ENCODE results near the gene ZDHHC14.
"Not testable (repeated sequence)": the region's sequence is repeated elsewhere in the genome, so short reads cannot be mapped to it uniquely, and the experiment has no call there.

Gene ZDHHC14

GRCh38 chr6:157370755-157371154, 10.2 kb upstream of the ZDHHC14 start:
- TF ChIP-seq ZNF274 (IDR thresholded peaks at IDR 0.05; ENCODE audit: low read depth, low read length): no peak
- H3K4me3 ChIP-seq (ENCODE audit: low read length): no peak overlapping the region

GRCh38 chr6:157372501-157373280, 8.3 kb upstream of the ZDHHC14 start:
- H3K4me3 ChIP-seq (ENCODE audit: low read length): no peak overlapping the region
- TF ChIP-seq ZNF274 (IDR thresholded peaks at IDR 0.05; ENCODE audit: low read depth, low read length): no peak

GRCh38 chr6:157374889-157375443, 6.0 kb upstream of the ZDHHC14 start:
- no peak for TF ChIP-seq ZNF274 (IDR thresholded peaks at IDR 0.05; ENCODE audit: low read depth, low read length)
- no peak overlapping the region for H3K4me3 ChIP-seq (ENCODE audit: low read length)

- H3K4me3 ChIP-seq (ENCODE audit: low read length): no peak overlapping the region
These were observed 4.7 kb upstream of the ZDHHC14 start for GRCh38 chr6:157376241-157376640.

DNA sequence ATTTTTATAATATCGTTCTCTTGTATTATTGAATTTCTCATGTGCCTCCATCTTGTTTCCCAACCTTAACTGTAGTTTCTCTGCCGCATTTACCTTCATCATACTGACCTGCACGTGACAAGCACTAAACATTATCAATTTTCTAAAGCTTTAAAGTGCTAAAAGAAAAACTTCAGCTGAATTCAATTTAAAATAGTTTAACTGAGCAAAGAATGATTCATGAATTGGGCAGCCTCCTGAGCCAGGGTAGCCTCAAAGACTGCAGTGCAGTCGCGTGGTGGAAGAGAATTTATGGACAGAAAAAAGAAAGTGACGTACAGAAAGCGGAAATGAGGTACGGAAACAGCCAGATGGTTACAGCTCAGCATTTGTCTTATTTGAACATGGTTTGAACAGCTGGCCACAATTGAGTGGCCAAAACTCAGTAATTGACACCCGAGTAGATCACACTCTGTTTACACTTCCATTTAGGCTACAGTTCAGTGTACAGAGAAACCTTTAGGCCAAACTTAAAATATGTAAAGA, 4.2 kb upstream of the ZDHHC14 start:
- TF ChIP-seq ZNF274 (IDR thresholded peaks at IDR 0.05; ENCODE audit: low read depth, low read length): no peak
- no peak overlapping the region for H3K4me3 ChIP-seq (ENCODE audit: low read length)

More at GRCh38 chr6:157376241-157376640, 4.7 kb upstream of the ZDHHC14 start:
- TF ChIP-seq ZNF274 (IDR thresholded peaks at IDR 0.05; ENCODE audit: low read depth, low read length): no peak

DNA sequence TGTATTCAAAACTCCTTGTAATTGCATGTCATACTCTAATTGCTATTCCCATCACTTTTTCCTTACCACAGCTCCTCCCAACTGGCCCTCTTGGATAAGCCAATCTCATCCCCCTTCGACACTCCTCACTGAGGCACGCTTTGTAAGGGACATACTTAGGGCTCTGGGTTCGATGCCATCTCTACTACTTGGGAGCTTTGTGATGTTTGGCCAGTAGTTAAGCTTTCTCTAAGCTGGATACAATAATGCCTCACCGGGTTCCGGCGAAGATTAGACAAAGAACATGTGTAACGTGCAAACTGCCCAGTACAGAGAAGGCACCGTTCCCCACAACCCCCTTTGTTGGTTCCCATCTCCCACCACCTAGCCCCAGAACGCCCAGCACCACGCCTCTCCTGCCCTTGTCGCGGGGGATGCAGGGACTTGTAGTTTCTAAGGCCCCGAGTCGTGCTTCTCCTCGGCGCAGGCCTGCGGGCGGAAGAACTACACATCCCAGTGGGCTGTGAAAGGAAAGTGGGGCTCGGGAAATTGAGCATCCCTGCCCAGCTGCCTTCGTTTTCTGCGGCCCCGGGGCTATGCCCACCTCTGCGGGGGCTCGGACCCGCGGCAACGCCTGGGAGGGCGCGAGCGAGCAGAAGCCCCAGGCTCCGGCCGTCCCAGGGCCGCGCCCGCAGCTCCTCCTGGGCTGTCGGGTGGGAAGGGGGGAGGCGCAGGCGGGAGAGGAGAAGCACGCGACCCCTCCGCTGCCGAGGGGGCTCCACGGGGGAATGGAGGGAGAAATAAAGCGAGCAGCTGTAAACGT, 1.1 kb upstream of the ZDHHC14 start:
- peak overlapping the region; percentile 87 for H3K4me3 ChIP-seq (ENCODE audit: low read length)
- TF ChIP-seq ZNF274 (IDR thresholded peaks at IDR 0.05; ENCODE audit: low read depth, low read length): no peak

DNA sequence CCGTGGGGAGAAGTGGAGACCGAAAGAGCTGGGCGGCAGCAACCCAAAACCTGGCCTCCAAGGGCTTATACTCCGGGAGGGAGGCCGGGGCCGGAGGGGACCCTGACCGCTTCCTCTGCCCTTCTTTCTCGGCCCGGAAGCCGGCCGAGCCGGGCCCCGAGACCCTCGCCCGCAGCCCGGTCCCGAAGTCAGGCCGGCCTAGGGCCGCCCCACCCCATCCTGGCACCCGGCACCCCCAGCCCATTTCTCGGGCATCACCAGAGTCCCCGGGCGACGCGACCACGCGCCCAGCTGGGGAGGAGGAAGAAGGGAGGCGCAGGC, 572 bp upstream of the ZDHHC14 start:
- TF ChIP-seq ZNF274 (IDR thresholded peaks at IDR 0.05; ENCODE audit: low read depth, low read length): no peak
- H3K4me3 ChIP-seq (ENCODE audit: low read length): peak overlapping the region; percentile 87

GRCh38 chr6:157381631-157382621, 936 bp downstream of the ZDHHC14 start:
- peak overlapping the region; percentile 87 for H3K4me3 ChIP-seq (ENCODE audit: low read length)
- TF ChIP-seq ZNF274 (IDR thresholded peaks at IDR 0.05; ENCODE audit: low read depth, low read length): no peak

DNA sequence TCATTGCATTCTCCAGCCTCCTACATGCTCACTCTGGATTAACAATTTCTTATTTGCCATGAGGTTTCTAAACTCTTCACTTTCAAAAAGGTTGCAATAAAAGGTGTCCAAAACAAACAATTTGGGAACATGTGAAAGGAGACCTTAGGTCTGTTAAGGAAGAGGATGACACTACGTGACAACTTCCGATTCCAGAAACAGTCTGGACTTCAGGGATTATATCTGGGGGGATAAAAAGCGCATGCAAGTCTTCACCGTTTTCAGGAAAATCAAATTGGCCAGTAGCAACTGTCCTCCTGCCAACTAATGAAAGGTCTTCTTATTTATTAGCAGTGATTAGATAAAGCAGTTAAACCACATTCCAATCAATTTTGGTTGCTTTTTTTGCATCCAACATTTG, 1.8 kb downstream of the ZDHHC14 start:
- H3K4me3 ChIP-seq (ENCODE audit: low read length): peak overlapping the region; percentile 87
- no peak for TF ChIP-seq ZNF274 (IDR thresholded peaks at IDR 0.05; ENCODE audit: low read depth, low read length)

DNA sequence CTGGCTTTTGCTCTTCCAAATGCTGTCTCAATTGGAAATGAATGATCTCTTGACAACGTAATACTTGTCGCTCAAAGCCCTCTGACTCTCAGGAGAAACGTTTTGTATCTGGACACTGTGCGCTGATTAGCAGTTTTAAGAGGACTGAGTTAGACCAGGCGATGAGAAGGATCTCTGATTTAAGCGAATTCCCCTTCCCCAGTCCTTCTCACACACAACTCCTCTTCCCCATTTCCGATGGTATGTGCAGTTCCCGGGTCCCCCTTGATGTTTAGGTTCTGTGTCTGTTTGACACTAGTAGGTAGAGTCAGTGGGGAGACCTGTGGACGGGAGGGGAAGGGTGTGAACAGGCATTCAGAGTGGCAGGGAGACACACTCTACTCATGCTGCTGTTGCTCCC, 2.5 kb downstream of the ZDHHC14 start:
- peak overlapping the region; percentile 87; the same call in 1 of the 2 replicates for H3K4me3 ChIP-seq (ENCODE audit: low read length)
- no peak for TF ChIP-seq ZNF274 (IDR thresholded peaks at IDR 0.05; ENCODE audit: low read depth, low read length)

DNA sequence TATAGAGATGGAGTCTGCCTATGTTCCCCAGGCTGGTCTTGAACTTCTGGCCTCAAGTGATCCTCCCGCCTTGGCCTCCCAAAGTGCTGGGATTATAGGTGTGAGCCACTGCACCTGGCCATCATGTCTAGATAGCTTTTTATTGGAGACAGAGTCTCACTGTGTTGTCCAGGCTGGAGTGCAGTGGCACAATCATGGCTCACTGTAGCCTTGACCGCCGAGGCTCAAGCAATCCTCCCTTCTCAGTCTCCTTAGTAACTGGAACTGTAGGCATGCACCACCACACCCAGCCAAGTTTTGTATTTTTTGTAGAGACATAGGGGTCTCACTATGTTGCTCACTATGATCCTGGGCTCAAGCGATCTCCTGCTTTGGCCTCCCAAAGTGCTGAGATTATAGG, 4.0 kb downstream of the ZDHHC14 start:
- H3K4me3 ChIP-seq (ENCODE audit: low read length): not testable (repeated sequence)

DNA sequence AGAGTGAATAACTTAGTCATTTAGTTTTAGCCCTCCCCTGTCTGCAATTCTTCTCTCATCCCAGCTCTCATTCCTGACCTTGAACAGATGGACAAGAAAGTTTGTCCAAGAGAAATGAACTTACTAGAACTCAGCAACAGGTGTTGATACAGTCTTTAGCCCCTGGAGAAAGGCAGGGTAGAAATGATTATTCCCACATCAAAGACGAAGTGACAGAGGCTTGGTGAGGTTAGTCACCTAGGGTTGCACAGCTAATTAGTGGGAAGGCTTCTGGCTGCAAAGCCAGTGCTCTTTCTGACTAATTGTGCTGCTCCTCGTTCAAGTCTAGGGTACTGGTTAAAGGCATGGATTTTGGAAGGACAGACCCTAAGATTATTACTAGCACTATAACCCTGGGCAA, 4.5 kb downstream of the ZDHHC14 start:
- H3K4me3 ChIP-seq (ENCODE audit: low read length): no peak overlapping the region
- TF ChIP-seq ZNF274 (IDR thresholded peaks at IDR 0.05; ENCODE audit: low read depth, low read length): no peak

GRCh38 chr6:157386023-157386422, 5.0 kb downstream of the ZDHHC14 start:
- no peak overlapping the region for H3K4me3 ChIP-seq (ENCODE audit: low read length)
- no peak for TF ChIP-seq ZNF274 (IDR thresholded peaks at IDR 0.05; ENCODE audit: low read depth, low read length)

- no peak overlapping the region for H3K4me3 ChIP-seq (ENCODE audit: low read length)
- TF ChIP-seq ZNF274 (IDR thresholded peaks at IDR 0.05; ENCODE audit: low read depth, low read length): no peak
These were observed 5.5 kb downstream of the ZDHHC14 start for GRCh38 chr6:157386454-157386853.

All from GM08714 (cell line).